B cell (primary cell): ENCODE data around the gene MAP2K7. TPM values are rescaled to one million over a fixed set of nuclear protein-coding genes. Genes with fewer than 3 reads are reported as not detected.

Experiments used
- ATAC-seq: fragments of 200-7000 bp; cut with Tn5 transposase; one replicate; pipeline ENCODE4 v1.10.0; 2021; ENCODE audit warnings: low read depth, mild to moderate bottlenecking, moderate number of reproducible peaks, moderate library complexity
- CTCF ChIA-PET: fragments of 350-600 bp; sonication (Branson Sonifier 250); formaldehyde crosslinking; loops from one replicate; lab custom pipeline; 2021; ENCODE audit warnings: antibody characterized with exemption, inconsistent platforms; lab: Charles Lee
- POLR2A ChIA-PET: fragments of 350-600 bp; sonication (Branson Sonifier 250); formaldehyde crosslinking; loops from one replicate; lab custom pipeline; 2021; ENCODE audit warnings: antibody characterized with exemption; lab: Charles Lee
- DNase-seq: peaks from one replicate; pipeline ENCODE4 v3.0.0; 2013
- H2AFZ ChIP-seq: 2 replicates; pipeline ENCODE4 v1.6.1; 2012; ENCODE audit warnings: mild to moderate bottlenecking, low read depth, low read length; ENCODE audit not compliant: insufficient read depth, poor library complexity, severe bottlenecking
- H3K27ac ChIP-seq, 2 donors: 1 replicate in 1 of 2; 2 replicates in 1 of 2; pipeline ENCODE4 v1.5.1; 2012 to 2013; ENCODE audit warnings: low read length in 2 of 2, mild to moderate bottlenecking in 2 of 2, moderate library complexity in 1 of 2
- H3K27me3 ChIP-seq, 4 experiments: fragments of 200-600 bp in 1 of 4; sonication (generic) in 1 of 4; replicated peaks in 1 of 4; 1 replicate in 2 of 4; 2 replicates in 2 of 4; pipeline versions ENCODE4 v1.6.1 to v1.7.0; 2013 to 2016; ENCODE audit warnings: low read length in 3 of 4, mild to moderate bottlenecking in 2 of 4, mixed read lengths in 1 of 4, moderate library complexity in 1 of 4; ENCODE audit not compliant: insufficient read depth in 4 of 4, control insufficient read depth in 3 of 4; ENCODE audit errors: control extremely low read depth in 1 of 4
- H3K36me3 ChIP-seq, 2 experiments: replicated peaks in 1 of 2; 1 replicate in 1 of 2; 2 replicates in 1 of 2; pipeline versions ENCODE4 v1.6.1 to v1.7.1; 2013; ENCODE audit warnings: low read length in 1 of 2; ENCODE audit not compliant: insufficient read depth in 2 of 2, control insufficient read depth in 1 of 2; ENCODE audit errors: control extremely low read depth in 1 of 2, extremely low read depth in 1 of 2
- H3K4me1 ChIP-seq, 2 donors: fragments of 200-600 bp in 1 of 2; sonication (generic) in 1 of 2; 1 replicate in 1 of 2; 2 replicates in 1 of 2; pipeline versions ENCODE4 v1.5.1 to v1.6.1; 2013 to 2017; ENCODE audit warnings: low read length in 2 of 2; ENCODE audit not compliant: control insufficient read depth in 2 of 2, insufficient read depth in 2 of 2
- H3K4me2 ChIP-seq: replicated peaks from 2 replicates; pipeline ENCODE3; 2012; ENCODE audit warnings: mild to moderate bottlenecking, low read depth, low read length; ENCODE audit not compliant: poor library complexity, severe bottlenecking
- H3K4me3 ChIP-seq, 5 experiments: fragments of 200-600 bp in 1 of 5; sonication (generic) in 1 of 5; 1 replicate in 3 of 5; 2 replicates in 2 of 5; pipeline versions ENCODE4 v1.5.1 to v1.7.0; 2011 to 2016; ENCODE audit warnings: low read length in 4 of 5, mild to moderate bottlenecking in 4 of 5, low read depth in 2 of 5, control low read depth in 1 of 5, moderate library complexity in 1 of 5; ENCODE audit not compliant: insufficient read depth in 1 of 5; ENCODE audit errors: control extremely low read depth in 1 of 5, extremely low read depth in 1 of 5
- H3K79me2 ChIP-seq: fragments of 200-600 bp; sonication (generic); one replicate; pipeline ENCODE4 v1.6.0; 2016; ENCODE audit warnings: low read length; ENCODE audit not compliant: control insufficient read depth, insufficient read depth
- H3K9ac ChIP-seq: fragments of 200-600 bp; sonication (generic); 2 replicates; pipeline ENCODE4 v1.6.1; 2017; ENCODE audit warnings: mild to moderate bottlenecking, low read length, moderate library complexity
- H3K9me3 ChIP-seq, 3 donors: one replicate each; pipeline versions ENCODE4 v1.6.1 to v1.7.1; 2013; ENCODE audit warnings: low read length in 2 of 3; ENCODE audit not compliant: control insufficient read depth in 2 of 3, insufficient read depth in 1 of 3; ENCODE audit errors: control extremely low read depth in 1 of 3
- H4K20me1 ChIP-seq: 2 replicates; pipeline ENCODE4 v1.6.0; 2012; ENCODE audit warnings: mild to moderate bottlenecking, low read length; ENCODE audit not compliant: insufficient read depth, control insufficient read depth, poor library complexity, severe bottlenecking
- H3K27ac Mint-ChIP-seq: one replicate; pipeline ENCODE4 v1.8.0; 2021; ENCODE audit warnings: mixed read lengths
- H3K27me3 Mint-ChIP-seq: one replicate; pipeline ENCODE4 v1.8.0; 2021; ENCODE audit warnings: mixed read lengths
- H3K4me1 Mint-ChIP-seq: one replicate; pipeline ENCODE4 v1.8.0; 2021; ENCODE audit warnings: mixed read lengths
- H3K4me3 Mint-ChIP-seq: one replicate; pipeline ENCODE4 v1.8.0; 2021; ENCODE audit warnings: mixed read lengths
- H3K9me3 Mint-ChIP-seq: one replicate; pipeline ENCODE4 v1.8.0; 2022; ENCODE audit warnings: mixed read lengths; ENCODE audit not compliant: insufficient read depth
- EZH2 ChIP-seq: IDR thresholded peaks from 2 replicates; pipeline ENCODE4 v1.6.1; 2012; ENCODE audit warnings: borderline replicate concordance, low read depth, mild to moderate bottlenecking, moderate library complexity, low read length; ENCODE audit not compliant: insufficient read depth, poor library complexity, severe bottlenecking
- WGBS: methylation state at CpG from one replicate; pipeline ENCODE4 v1.1.5; 2013; ENCODE audit warnings: missing lambda C conversion rate; ENCODE audit not compliant: insufficient coverage; 5-methylcytosine and 5-hydroxymethylcytosine counted together
- intact Hi-C: fragments of 100-400 bp; cut with micrococcal nuclease; formaldehyde crosslinking; loops from one replicate; pipeline ENCODE4 v1.10.0; 2022
- polyA plus RNA-seq: library from polyadenylated mRNA; depleted of rRNA; stranded (reverse); fragments of >200 nt; gene quantifications from 2 replicates; pipeline ENCODE4 v1.2.3, GENCODE V29; 2012
- total RNA-seq, 2 donors: library from RNA; stranded (reverse); fragments of 120-200 nt in 1 of 2; gene quantifications; 1 replicate in 1 of 2; 2 replicates in 1 of 2; pipeline versions ENCODE4 v1.2.3 to v1.2.4, GENCODE V29; 2013 to 2022
- TF ChIP-seq, protein P1 (sequence below): fragments of 200-600 bp; IDR thresholded peaks from one replicate; pipeline ENCODE4 v1.8.0; 2022; ENCODE audit warnings: antibody characterized with exemption, mild to moderate bottlenecking

Gene MAP2K7
- total and polyA plus RNA-seq, 2 donors (not counting 1 experiment from before 2014, with no cell fraction given), result 56.0 to 71.9 TPM

DNA sequence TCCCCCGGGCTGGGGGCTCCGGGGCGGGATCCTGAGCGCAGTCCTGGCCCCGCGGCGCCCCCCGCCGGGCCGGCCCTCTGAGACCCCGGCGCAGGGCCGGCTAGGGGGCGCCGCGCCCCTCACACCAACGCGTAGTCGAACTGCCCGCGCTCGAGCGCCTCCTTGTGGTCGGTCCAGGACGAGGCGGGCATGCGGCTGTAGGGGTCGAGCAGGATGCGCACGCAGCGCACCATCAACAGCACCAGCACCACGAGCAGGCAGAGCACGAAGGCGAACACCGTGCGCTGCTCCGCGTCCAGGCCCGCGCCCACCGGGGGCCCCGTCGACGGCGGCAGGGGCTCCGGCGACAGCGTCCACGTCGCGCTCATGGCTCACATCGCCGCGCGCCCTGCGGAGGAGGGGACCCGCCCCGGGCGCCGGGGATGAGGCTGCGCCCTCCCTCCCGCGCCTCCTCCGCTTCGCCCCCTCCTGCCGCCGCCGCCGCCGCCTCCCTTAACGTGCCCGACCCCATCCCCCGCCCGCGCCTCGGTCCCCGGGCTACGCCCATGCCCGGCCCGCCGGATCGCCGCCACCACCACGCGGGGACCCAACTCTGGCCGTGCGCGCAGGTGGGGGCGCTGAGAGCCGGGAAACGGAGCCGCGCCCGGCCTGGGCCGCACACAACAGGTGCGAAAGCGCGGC, 21.6 kb downstream of the MAP2K7 start:
- peaks cover 0 to 13% of the 10 kb centered on the region in 2 experiments for H3K36me3 ChIP-seq
- H4K20me1 ChIP-seq, result peaks cover 43% of the 10 kb centered on the region
- Mint-ChIP-seq H3K4me3 (peak overlapping the region; percentile 85), H3K27ac (peak overlapping the region; percentile 65), H3K4me1 (peaks cover 28% of the 10 kb centered on the region), H3K9me3 (no peaks in the 10 kb centered on the region), H3K27me3 (no peaks in the 10 kb centered on the region)
- H3K79me2 ChIP-seq, result peaks cover 5% of the 10 kb centered on the region
- CTCF ChIA-PET, result no interaction called here
- peak overlapping the region in 3 of 5 experiments; percentile 25 to 57 (median 41) for H3K4me3 ChIP-seq
- no peaks in the 10 kb centered on the region for H3K27me3 ChIP-seq
- H3K4me1 ChIP-seq, result peaks cover 21 to 26% of the 10 kb centered on the region in 2 donors
- DNase-seq, result peak; percentile 85
- TF ChIP-seq, protein P1, sequence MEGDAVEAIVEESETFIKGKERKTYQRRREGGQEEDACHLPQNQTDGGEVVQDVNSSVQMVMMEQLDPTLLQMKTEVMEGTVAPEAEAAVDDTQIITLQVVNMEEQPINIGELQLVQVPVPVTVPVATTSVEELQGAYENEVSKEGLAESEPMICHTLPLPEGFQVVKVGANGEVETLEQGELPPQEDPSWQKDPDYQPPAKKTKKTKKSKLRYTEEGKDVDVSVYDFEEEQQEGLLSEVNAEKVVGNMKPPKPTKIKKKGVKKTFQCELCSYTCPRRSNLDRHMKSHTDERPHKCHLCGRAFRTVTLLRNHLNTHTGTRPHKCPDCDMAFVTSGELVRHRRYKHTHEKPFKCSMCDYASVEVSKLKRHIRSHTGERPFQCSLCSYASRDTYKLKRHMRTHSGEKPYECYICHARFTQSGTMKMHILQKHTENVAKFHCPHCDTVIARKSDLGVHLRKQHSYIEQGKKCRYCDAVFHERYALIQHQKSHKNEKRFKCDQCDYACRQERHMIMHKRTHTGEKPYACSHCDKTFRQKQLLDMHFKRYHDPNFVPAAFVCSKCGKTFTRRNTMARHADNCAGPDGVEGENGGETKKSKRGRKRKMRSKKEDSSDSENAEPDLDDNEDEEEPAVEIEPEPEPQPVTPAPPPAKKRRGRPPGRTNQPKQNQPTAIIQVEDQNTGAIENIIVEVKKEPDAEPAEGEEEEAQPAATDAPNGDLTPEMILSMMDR, result peak; percentile 84
- TF ChIP-seq EZH2, result no peak
- no peak for ATAC-seq
- no peaks in the 10 kb centered on the region for H3K9me3 ChIP-seq
- H3K4me2 ChIP-seq, result peak overlapping the region; percentile 94
- no peak overlapping the region for H3K27ac ChIP-seq
- H3K9ac ChIP-seq, result peak overlapping the region; percentile 50
- WGBS, result 2% methylated on average over 94 of the region's 98 CpGs
- peak overlapping the region; percentile 60 for H2AFZ ChIP-seq
- POLR2A ChIA-PET, result no interaction called here
- intact Hi-C loops, result loop anchor here (1.0 kb wide), 1 partner anchor 18 kb away; the partner anchor contains the start of gene TIMM44

DNA sequence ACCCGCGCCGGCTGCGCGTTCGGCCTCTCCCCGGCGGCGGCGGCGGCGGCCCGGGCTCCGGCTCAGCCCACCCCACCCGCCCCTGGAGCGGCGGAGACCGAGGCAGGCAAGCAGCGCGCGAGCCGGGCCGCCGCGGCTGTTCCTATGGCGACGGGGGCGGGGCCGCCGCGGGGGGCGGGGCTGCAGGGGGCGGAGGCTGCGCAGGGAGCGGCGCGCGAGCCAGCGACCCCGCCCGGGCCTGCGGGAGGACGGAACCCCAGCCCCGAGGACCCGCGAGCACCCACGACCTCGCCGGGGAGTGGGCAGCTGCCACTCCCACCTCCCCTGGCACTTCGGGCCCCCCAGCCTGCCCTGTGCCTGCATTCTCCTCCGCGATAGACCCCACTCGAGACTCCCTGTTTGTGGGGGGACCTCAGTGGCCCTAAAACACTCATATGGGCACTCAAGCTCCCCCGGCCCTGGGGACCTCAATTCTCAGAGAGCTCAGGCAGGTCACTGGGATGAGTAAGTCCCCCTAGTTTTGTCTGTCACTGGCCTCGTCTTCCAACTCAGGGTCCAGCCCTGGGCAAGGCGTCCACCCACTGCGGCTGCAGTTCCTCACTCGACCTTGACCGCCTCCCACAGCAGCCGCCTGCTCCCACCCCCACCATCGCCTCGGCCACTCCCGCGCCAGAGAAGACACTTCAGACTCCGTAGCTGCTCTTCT, 22.5 kb downstream of the MAP2K7 start, which contains the start of gene CTXN1:
Gene CTXN1 (minus strand): TSS at position 115 of the 706 bp plus-strand sequence. CDS start 597 bp downstream, outside the sequence.
- no peaks in the 10 kb centered on the region for H3K9me3 Mint-ChIP-seq
- peaks cover 5% of the 10 kb centered on the region for H3K79me2 ChIP-seq
- peaks cover 24% of the 10 kb centered on the region for H3K4me1 Mint-ChIP-seq
- no peaks in the 10 kb centered on the region for H3K27me3 Mint-ChIP-seq
- peak; percentile 76 for DNase-seq
- ChIA-PET POLR2A (no interaction called here), CTCF (interaction anchor here (1.1 to 1.2 kb wide), 2 partner anchors 14 to 63 kb away, joined by 3 read pairs; no protein-coding TSS in a partner anchor)
- H2AFZ ChIP-seq, result peak within 1 kb of the TSS; percentile 60
- H3K4me1 ChIP-seq, result peaks cover 19 to 22% of the 10 kb centered on the region in 2 donors
- intact Hi-C loops, result no loop called here
- no peaks in the 10 kb centered on the region for H3K27me3 ChIP-seq
- H3K4me3 ChIP-seq, result peak within 1 kb of the TSS in 3 of 5 experiments; percentile 25 to 57 (median 41)
- peak; percentile 65 for ATAC-seq
- H3K36me3 ChIP-seq, result peaks cover 2 to 21% of the 10 kb centered on the region in 2 experiments
- peak within 1 kb of the TSS; percentile 65 for H3K27ac Mint-ChIP-seq
- 20% methylated on average over 64 of the region's 65 CpGs for WGBS
- TF ChIP-seq, protein P1, result no peak
- no peak for TF ChIP-seq EZH2
- H4K20me1 ChIP-seq, result peaks cover 40% of the 10 kb centered on the region
- peak within 1 kb of the TSS; percentile 85 for H3K4me3 Mint-ChIP-seq
- H3K9me3 ChIP-seq, result no peaks in the 10 kb centered on the region
- H3K9ac ChIP-seq, result peak within 1 kb of the TSS; percentile 50
- peak within 1 kb of the TSS; percentile 94 for H3K4me2 ChIP-seq
- no peak within 1 kb of the TSS for H3K27ac ChIP-seq
